ENCODE measurements around the gene ADAMTSL3.

ADAMTSL3 gene

DNA sequence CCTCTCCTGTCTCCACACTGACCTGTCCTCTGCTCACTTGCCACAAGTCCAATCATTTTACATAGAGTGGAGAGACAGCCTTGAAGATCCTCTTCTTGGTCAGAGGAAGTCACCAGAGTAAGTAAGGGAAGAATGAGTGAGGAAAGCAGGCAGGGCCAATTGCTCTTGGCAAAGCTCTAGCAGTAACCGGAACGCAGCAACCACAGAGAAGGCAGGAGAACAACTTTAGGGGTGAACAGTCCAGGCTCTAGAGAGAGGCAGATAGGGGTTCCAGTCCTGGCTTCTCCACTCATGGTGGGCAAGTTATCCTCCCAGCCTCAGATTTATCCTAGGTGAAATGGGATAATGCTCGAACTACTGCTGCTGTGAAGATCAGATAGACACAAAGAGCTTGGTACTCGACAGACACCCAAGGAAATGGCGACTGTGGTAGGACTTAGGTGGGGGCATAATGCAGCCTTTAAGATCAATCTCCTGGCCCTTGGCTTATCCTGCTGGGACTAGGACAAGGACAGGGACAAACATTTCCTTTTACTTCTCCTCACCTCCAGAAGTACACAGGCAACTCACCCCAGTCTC is 1.2 kb upstream of the ADAMTSL3 start:
- Histone ChIP-seq H2AFZ (ENCODE audit: low read length) (no peak overlapping the region), H4K20me1 (ENCODE audit: insufficient read depth, low read length, poor library complexity, severe bottlenecking) (no peaks in the 10 kb centered on the region), H3F3A (ENCODE audit: low read depth) (no peaks in the 10 kb centered on the region), H3K36me3 (ENCODE audit: insufficient read depth, low read length) (no peaks in the 10 kb centered on the region), H3K79me2 (ENCODE audit: insufficient read depth, low read length) (no peaks in the 10 kb centered on the region), H3K27me3 (ENCODE audit: insufficient read depth, low read length, poor library complexity, severe bottlenecking) (no peaks in the 10 kb centered on the region), H3K9ac (ENCODE audit: low read depth, low read length, poor library complexity, severe bottlenecking) (no peak overlapping the region), H3K9me3 (ENCODE audit: insufficient read depth, low read depth, low read length) (no peaks in the 10 kb centered on the region; the same call in 1 of the 2 replicates), H3K4me3 (ENCODE audit: low read length, poor library complexity, severe bottlenecking) (no peak overlapping the region), H3K4me1 (ENCODE audit: insufficient read depth, low read length, poor library complexity, severe bottlenecking) (no peaks in the 10 kb centered on the region), H3K4me2 (ENCODE audit: low read depth, low read length, poor library complexity, severe bottlenecking) (no peak overlapping the region), H3K9me2 (replicated peaks; ENCODE audit: low read depth, low read length) (no peaks in the 10 kb centered on the region)
- TF ChIP-seq, protein P1, sequence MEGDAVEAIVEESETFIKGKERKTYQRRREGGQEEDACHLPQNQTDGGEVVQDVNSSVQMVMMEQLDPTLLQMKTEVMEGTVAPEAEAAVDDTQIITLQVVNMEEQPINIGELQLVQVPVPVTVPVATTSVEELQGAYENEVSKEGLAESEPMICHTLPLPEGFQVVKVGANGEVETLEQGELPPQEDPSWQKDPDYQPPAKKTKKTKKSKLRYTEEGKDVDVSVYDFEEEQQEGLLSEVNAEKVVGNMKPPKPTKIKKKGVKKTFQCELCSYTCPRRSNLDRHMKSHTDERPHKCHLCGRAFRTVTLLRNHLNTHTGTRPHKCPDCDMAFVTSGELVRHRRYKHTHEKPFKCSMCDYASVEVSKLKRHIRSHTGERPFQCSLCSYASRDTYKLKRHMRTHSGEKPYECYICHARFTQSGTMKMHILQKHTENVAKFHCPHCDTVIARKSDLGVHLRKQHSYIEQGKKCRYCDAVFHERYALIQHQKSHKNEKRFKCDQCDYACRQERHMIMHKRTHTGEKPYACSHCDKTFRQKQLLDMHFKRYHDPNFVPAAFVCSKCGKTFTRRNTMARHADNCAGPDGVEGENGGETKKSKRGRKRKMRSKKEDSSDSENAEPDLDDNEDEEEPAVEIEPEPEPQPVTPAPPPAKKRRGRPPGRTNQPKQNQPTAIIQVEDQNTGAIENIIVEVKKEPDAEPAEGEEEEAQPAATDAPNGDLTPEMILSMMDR (conservative IDR thresholded peaks at IDR 0.05; ENCODE audit: low read length): no peak
- no peak for TF ChIP-seq EZH2phosphoT487 (IDR thresholded peaks at IDR 0.05; ENCODE audit: borderline replicate concordance)

DNA sequence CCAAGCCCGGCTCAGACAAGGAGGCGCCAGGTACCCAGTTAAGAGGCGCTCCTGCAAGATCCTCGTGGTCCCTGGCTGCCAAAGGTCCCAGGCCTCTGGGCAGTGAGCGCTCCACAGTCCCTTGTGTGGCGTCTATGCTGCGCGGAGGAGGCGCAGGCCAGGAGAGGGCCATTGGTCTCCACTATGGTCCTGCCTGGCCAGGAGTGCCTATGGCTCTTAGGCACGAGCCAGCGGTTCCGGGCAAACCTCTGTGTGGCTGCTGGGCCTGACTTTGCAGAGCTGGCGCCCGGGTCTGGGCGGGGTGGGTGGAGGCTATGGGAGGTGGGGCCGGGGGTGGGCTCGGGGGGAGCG is 660 bp upstream of the ADAMTSL3 start:
- no peak for TF ChIP-seq EZH2phosphoT487 (IDR thresholded peaks at IDR 0.05; ENCODE audit: borderline replicate concordance)
- TF ChIP-seq, protein P1 (conservative IDR thresholded peaks at IDR 0.05; ENCODE audit: low read length): no peak
- Histone ChIP-seq H3K9me3 (ENCODE audit: insufficient read depth, low read depth, low read length) (no peaks in the 10 kb centered on the region; the same call in 1 of the 2 replicates), H2AFZ (ENCODE audit: low read length) (no peak overlapping the region), H4K20me1 (ENCODE audit: insufficient read depth, low read length, poor library complexity, severe bottlenecking) (no peaks in the 10 kb centered on the region), H3K36me3 (ENCODE audit: insufficient read depth, low read length) (no peaks in the 10 kb centered on the region), H3K9me2 (replicated peaks; ENCODE audit: low read depth, low read length) (no peaks in the 10 kb centered on the region), H3K27me3 (ENCODE audit: insufficient read depth, low read length, poor library complexity, severe bottlenecking) (no peaks in the 10 kb centered on the region), H3K4me2 (ENCODE audit: low read depth, low read length, poor library complexity, severe bottlenecking) (no peak overlapping the region), H3K4me3 (ENCODE audit: low read length, poor library complexity, severe bottlenecking) (no peak overlapping the region), H3K4me1 (ENCODE audit: insufficient read depth, low read length, poor library complexity, severe bottlenecking) (no peaks in the 10 kb centered on the region), H3K79me2 (ENCODE audit: insufficient read depth, low read length) (no peaks in the 10 kb centered on the region), H3K9ac (ENCODE audit: low read depth, low read length, poor library complexity, severe bottlenecking) (no peak overlapping the region), H3F3A (ENCODE audit: low read depth) (no peaks in the 10 kb centered on the region)

DNA sequence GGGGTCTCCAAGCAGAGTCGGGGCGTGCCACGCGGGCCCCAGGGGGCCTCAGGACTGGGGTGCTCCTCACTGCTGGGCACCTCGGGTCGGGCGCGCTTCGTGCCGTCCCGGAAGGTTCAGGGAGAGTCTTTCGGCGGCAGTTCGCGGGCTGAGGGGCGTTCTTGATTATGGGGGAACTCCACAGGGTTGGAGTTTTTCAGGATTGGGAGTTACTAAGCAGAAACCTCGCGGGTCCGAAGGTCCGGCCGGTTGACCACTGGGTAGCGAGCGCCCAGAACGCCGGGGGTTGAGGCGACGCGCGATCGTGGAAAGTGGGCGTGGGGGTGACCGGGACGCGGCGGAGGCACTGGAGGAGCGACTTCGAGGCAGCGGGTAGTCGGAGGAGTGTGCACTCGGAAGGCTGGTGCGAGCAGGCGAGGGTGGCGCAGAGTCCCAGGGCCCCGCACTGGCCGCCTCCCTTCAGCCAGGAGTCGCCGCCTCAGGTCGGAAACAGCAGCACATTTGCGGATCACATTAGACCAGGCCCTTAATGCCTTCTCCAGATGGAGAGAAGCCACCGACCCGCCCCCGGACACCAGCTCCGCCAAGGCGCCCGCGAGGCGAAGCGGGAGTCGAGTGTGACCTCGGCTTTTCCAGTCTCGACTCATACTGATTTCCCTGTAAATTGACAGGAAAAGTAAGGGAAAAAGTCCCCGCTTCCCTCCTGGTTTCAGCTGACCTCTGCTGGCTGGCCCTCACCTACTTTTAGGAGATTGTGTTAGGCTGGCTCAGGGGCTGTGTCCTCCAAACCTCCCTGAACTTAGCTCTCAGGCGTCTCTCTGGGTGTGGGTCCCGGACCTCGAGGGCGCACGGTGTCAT is 685 bp downstream of the ADAMTSL3 start:
- Histone ChIP-seq H3K27me3 (ENCODE audit: insufficient read depth, low read length, poor library complexity, severe bottlenecking) (no peaks in the 10 kb centered on the region), H3K9me2 (replicated peaks; ENCODE audit: low read depth, low read length) (no peaks in the 10 kb centered on the region), H4K20me1 (ENCODE audit: insufficient read depth, low read length, poor library complexity, severe bottlenecking) (no peaks in the 10 kb centered on the region), H3K9ac (ENCODE audit: low read depth, low read length, poor library complexity, severe bottlenecking) (no peak overlapping the region), H2AFZ (ENCODE audit: low read length) (no peak overlapping the region), H3K4me3 (ENCODE audit: low read length, poor library complexity, severe bottlenecking) (no peak overlapping the region), H3K9me3 (ENCODE audit: insufficient read depth, low read depth, low read length) (no peaks in the 10 kb centered on the region; the same call in 1 of the 2 replicates), H3K4me1 (ENCODE audit: insufficient read depth, low read length, poor library complexity, severe bottlenecking) (no peaks in the 10 kb centered on the region), H3K4me2 (ENCODE audit: low read depth, low read length, poor library complexity, severe bottlenecking) (no peak overlapping the region), H3K79me2 (ENCODE audit: insufficient read depth, low read length) (no peaks in the 10 kb centered on the region), H3F3A (ENCODE audit: low read depth) (no peaks in the 10 kb centered on the region), H3K36me3 (ENCODE audit: insufficient read depth, low read length) (no peaks in the 10 kb centered on the region)
- TF ChIP-seq, protein P1 (conservative IDR thresholded peaks at IDR 0.05; ENCODE audit: low read length): no peak
- no peak for TF ChIP-seq EZH2phosphoT487 (IDR thresholded peaks at IDR 0.05; ENCODE audit: borderline replicate concordance)
